ENCODE data around the gene CLMN. TPM values are rescaled to one million over a fixed set of nuclear protein-coding genes. Genes with fewer than 3 reads are reported as not detected.

Gene CLMN
- total and polyA plus RNA-seq, 2 of the 8 experiments (the other 6 are each of a cell fraction or from before 2014, with no cell fraction given), result 1.6 to 8.2 TPM

GRCh38 chr14:95196268-95196667, 123.4 kb downstream of the CLMN start (continued):
- no peak for TF ChIP-seq CHD7 (IDR thresholded peaks at IDR 0.05; ENCODE audit: insufficient replicate concordance, low read length)
- peak in 2 of 3 experiments; percentile 22 to 31; a peak in 1 of 4 replicates for TF ChIP-seq CTCF (IDR thresholded peaks at IDR 0.05; ENCODE audit: control extremely low read depth in 1 of 3, insufficient read depth in 1 of 3, low read depth in 1 of 3, low read length in 3 of 3)
- TF ChIP-seq MAFK (IDR thresholded peaks at IDR 0.05; ENCODE audit: low read depth, low read length), result no peak
- no peak for TF ChIP-seq POLR2A (IDR thresholded peaks at IDR 0.05; ENCODE audit: control extremely low read depth in 1 of 2, low read depth in 2 of 2, low read length in 2 of 2)
- peak; percentile 31; the same call in 1 of the 2 replicates for TF ChIP-seq TEAD4 (IDR thresholded peaks at IDR 0.05; ENCODE audit: low read depth, low read length)
- TF ChIP-seq SP2 (IDR thresholded peaks at IDR 0.05; ENCODE audit: low read length), result no peak
- TF ChIP-seq RAD21 (IDR thresholded peaks at IDR 0.05 in 1 of 2, conservative IDR thresholded peaks at IDR 0.05 in 1 of 2; ENCODE audit: low read depth in 2 of 2, low read length in 2 of 2), result peak; percentile 38 to 54

Data from H1 (cell line).